HAP-1 (cell line): Measurements from ENCODE around the gene ATAD1.

Experiments used
- DNase-seq, 2 experiments: peaks; one replicate each; pipeline ENCODE4 v3.0.0-alpha.2; 2016 to 2020; ENCODE audit warnings: low spot score in 2 of 2
- H3K27me3 ChIP-seq: fragments of 250-450 bp; sonication (Bioruptor Pico); 2 replicates; pipeline ENCODE4 v1.5.1; 2020; ENCODE audit warnings: low read depth, mild to moderate bottlenecking, moderate library complexity
- H3K36me3 ChIP-seq: fragments of 250-450 bp; sonication (Bioruptor Pico); replicated peaks from 2 replicates; pipeline ENCODE4 v1.5.1; 2020; ENCODE audit warnings: mild to moderate bottlenecking
- H3K4me1 ChIP-seq: fragments of 250-450 bp; sonication (Bioruptor Pico); 2 replicates; pipeline ENCODE4 v1.5.1; 2020; ENCODE audit warnings: mild to moderate bottlenecking
- H3K4me3 ChIP-seq: fragments of 250-450 bp; sonication (Bioruptor Pico); 2 replicates; pipeline ENCODE4 v1.5.1; 2020; ENCODE audit warnings: mild to moderate bottlenecking, moderate library complexity
- H3K9me3 ChIP-seq: fragments of 250-450 bp; sonication (Bioruptor Pico); 2 replicates; pipeline ENCODE4 v1.5.1; 2020; ENCODE audit warnings: mild to moderate bottlenecking, moderate library complexity
- in situ Hi-C: fragments of 300-500 bp; cut with MboI; formaldehyde crosslinking; loops from 3 replicates; pipeline ENCODE4 v1.14.3; 2020; ENCODE audit warnings: low sequenced_read_pairs, inconsistent platforms, mixed read lengths

The ATAD1 gene

GRCh38 chr10:87723500-87723899, 94.5 kb downstream of the ATAD1 start:
- in situ Hi-C loops = no loop called here
- H3K4me3 ChIP-seq = no peak overlapping the region

GRCh38 chr10:87722716-87723115, 95.3 kb downstream of the ATAD1 start:
- Histone ChIP-seq H3K4me1 (no peaks in the 10 kb centered on the region), H3K9me3 (no peaks in the 10 kb centered on the region), H3K27me3 (no peaks in the 10 kb centered on the region), H3K36me3 (no peaks in the 10 kb centered on the region), H3K4me3 (no peak overlapping the region)
- DNase-seq = no peak
- in situ Hi-C loops = no loop called here

More at GRCh38 chr10:87723500-87723899, 94.5 kb downstream of the ATAD1 start:
- DNase-seq = no peak
- H3K36me3 ChIP-seq = no peaks in the 10 kb centered on the region
- H3K9me3 ChIP-seq = no peaks in the 10 kb centered on the region
- H3K27me3 ChIP-seq = no peaks in the 10 kb centered on the region
- no peaks in the 10 kb centered on the region for H3K4me1 ChIP-seq

- in situ Hi-C loops = no loop called here
- no peak for DNase-seq
- H3K36me3 ChIP-seq = no peaks in the 10 kb centered on the region
- no peaks in the 10 kb centered on the region for H3K27me3 ChIP-seq
- H3K4me3 ChIP-seq = no peak overlapping the region
- no peaks in the 10 kb centered on the region for H3K9me3 ChIP-seq
- no peaks in the 10 kb centered on the region for H3K4me1 ChIP-seq
Measured at GRCh38 chr10:87721781-87722180, 96.2 kb downstream of the ATAD1 start.

- Histone ChIP-seq H3K9me3 (no peaks in the 10 kb centered on the region), H3K27me3 (no peaks in the 10 kb centered on the region), H3K4me3 (no peak overlapping the region), H3K36me3 (no peaks in the 10 kb centered on the region), H3K4me1 (no peaks in the 10 kb centered on the region)
- in situ Hi-C loops = no loop called here
- no peak for DNase-seq
Measured at GRCh38 chr10:87720665-87721064, 97.4 kb downstream of the ATAD1 start.

GRCh38 chr10:87716348-87716670, 101.7 kb downstream of the ATAD1 start:
- H3K4me1 ChIP-seq = peaks cover 5% of the 10 kb centered on the region
- H3K27me3 ChIP-seq = no peaks in the 10 kb centered on the region
- in situ Hi-C loops = no loop called here
- H3K4me3 ChIP-seq = no peak overlapping the region
- H3K9me3 ChIP-seq = no peaks in the 10 kb centered on the region
- DNase-seq = no peak
- H3K36me3 ChIP-seq = no peaks in the 10 kb centered on the region

- DNase-seq = no peak
- H3K4me1 ChIP-seq = peaks cover 5% of the 10 kb centered on the region
- no peaks in the 10 kb centered on the region for H3K27me3 ChIP-seq
- no peaks in the 10 kb centered on the region for H3K36me3 ChIP-seq
- in situ Hi-C loops = no loop called here
- no peaks in the 10 kb centered on the region for H3K9me3 ChIP-seq
- no peak overlapping the region for H3K4me3 ChIP-seq
Measured at GRCh38 chr10:87715552-87716347, 102.3 kb downstream of the ATAD1 start.

GRCh38 chr10:87713707-87714106, 104.3 kb downstream of the ATAD1 start:
- Histone ChIP-seq H3K4me1 (peaks cover 5% of the 10 kb centered on the region), H3K4me3 (no peak overlapping the region), H3K9me3 (no peaks in the 10 kb centered on the region), H3K27me3 (no peaks in the 10 kb centered on the region), H3K36me3 (no peaks in the 10 kb centered on the region)
- peak in 1 of 2 experiments; percentile 11 for DNase-seq
- in situ Hi-C loops = no loop called here

- no peaks in the 10 kb centered on the region for H3K9me3 ChIP-seq
- in situ Hi-C loops = no loop called here
- no peaks in the 10 kb centered on the region for H3K36me3 ChIP-seq
Measured at GRCh38 chr10:87712913-87713616, 105.0 kb downstream of the ATAD1 start.

GRCh38 chr10:87707254-87707653, 110.8 kb downstream of the ATAD1 start:
- DNase-seq = no peak
- H3K4me3 ChIP-seq = no peak overlapping the region
- H3K27me3 ChIP-seq = no peaks in the 10 kb centered on the region
- no peaks in the 10 kb centered on the region; the same call in 1 of the 2 replicates for H3K4me1 ChIP-seq
- no peaks in the 10 kb centered on the region for H3K9me3 ChIP-seq
- in situ Hi-C loops = no loop called here
- H3K36me3 ChIP-seq = no peaks in the 10 kb centered on the region

More at GRCh38 chr10:87712913-87713616, 105.0 kb downstream of the ATAD1 start:
- Histone ChIP-seq H3K4me1 (peaks cover 5% of the 10 kb centered on the region), H3K4me3 (no peak overlapping the region), H3K27me3 (no peaks in the 10 kb centered on the region)
- DNase-seq = no peak

GRCh38 chr10:87706731-87707130, 111.3 kb downstream of the ATAD1 start:
- in situ Hi-C loops = no loop called here
- Histone ChIP-seq H3K4me1 (no peaks in the 10 kb centered on the region; the same call in 1 of the 2 replicates), H3K36me3 (no peaks in the 10 kb centered on the region), H3K9me3 (no peaks in the 10 kb centered on the region), H3K4me3 (no peak overlapping the region), H3K27me3 (no peaks in the 10 kb centered on the region)
- no peak for DNase-seq

- Histone ChIP-seq H3K27me3 (no peaks in the 10 kb centered on the region), H3K4me1 (no peaks in the 10 kb centered on the region; the same call in 1 of the 2 replicates), H3K9me3 (no peaks in the 10 kb centered on the region), H3K36me3 (no peaks in the 10 kb centered on the region), H3K4me3 (no peak overlapping the region)
- in situ Hi-C loops = no loop called here
- no peak for DNase-seq
Measured at GRCh38 chr10:87705339-87705738, 112.7 kb downstream of the ATAD1 start.

GRCh38 chr10:87703771-87704170, 114.3 kb downstream of the ATAD1 start:
- no peak for DNase-seq
- in situ Hi-C loops = no loop called here
- Histone ChIP-seq H3K4me3 (no peak overlapping the region), H3K9me3 (no peaks in the 10 kb centered on the region), H3K27me3 (no peaks in the 10 kb centered on the region), H3K4me1 (peaks cover under 1% of the 10 kb centered on the region), H3K36me3 (no peaks in the 10 kb centered on the region)

- Histone ChIP-seq H3K4me3 (no peak overlapping the region), H3K9me3 (no peaks in the 10 kb centered on the region), H3K27me3 (no peaks in the 10 kb centered on the region), H3K4me1 (peaks cover 4% of the 10 kb centered on the region), H3K36me3 (no peaks in the 10 kb centered on the region)
- in situ Hi-C loops = no loop called here
- no peak for DNase-seq
Measured at GRCh38 chr10:87702973-87703294, 115.1 kb downstream of the ATAD1 start.

GRCh38 chr10:87702260-87702972, 115.6 kb downstream of the ATAD1 start:
- Histone ChIP-seq H3K4me3 (no peak overlapping the region), H3K36me3 (no peaks in the 10 kb centered on the region), H3K9me3 (no peaks in the 10 kb centered on the region), H3K4me1 (peaks cover 4% of the 10 kb centered on the region), H3K27me3 (no peaks in the 10 kb centered on the region)
- DNase-seq = no peak
- in situ Hi-C loops = no loop called here
